Ovary (tissue), 3 donors: Measurements from ENCODE around the gene IGFL3.
"Not testable (repeated sequence)": the region's sequence is repeated elsewhere in the genome, so short reads cannot be mapped to it uniquely, and the experiment has no call there.

ENCODE experiments used
- POLR2A ChIP-seq: fragments of 450-650 bp; IDR thresholded peaks from one replicate; pipeline ENCODE4 v1.6.1; 2017; ENCODE audit warnings: antibody characterized with exemption, mild to moderate bottlenecking, moderate library complexity
- TF ChIP-seq, protein P1 (sequence below), 3 donors: fragments of 450-650 bp in 2 of 3; fragments of 200-600 bp in 1 of 3; IDR thresholded peaks; one replicate each; pipeline versions ENCODE4 v1.5.1 to v1.8.0; 2016 to 2022; ENCODE audit warnings: antibody characterized with exemption in 3 of 3, mild to moderate bottlenecking in 1 of 3
- donor health status: DM: no; HTN: no; CAD: no.

DNA sequence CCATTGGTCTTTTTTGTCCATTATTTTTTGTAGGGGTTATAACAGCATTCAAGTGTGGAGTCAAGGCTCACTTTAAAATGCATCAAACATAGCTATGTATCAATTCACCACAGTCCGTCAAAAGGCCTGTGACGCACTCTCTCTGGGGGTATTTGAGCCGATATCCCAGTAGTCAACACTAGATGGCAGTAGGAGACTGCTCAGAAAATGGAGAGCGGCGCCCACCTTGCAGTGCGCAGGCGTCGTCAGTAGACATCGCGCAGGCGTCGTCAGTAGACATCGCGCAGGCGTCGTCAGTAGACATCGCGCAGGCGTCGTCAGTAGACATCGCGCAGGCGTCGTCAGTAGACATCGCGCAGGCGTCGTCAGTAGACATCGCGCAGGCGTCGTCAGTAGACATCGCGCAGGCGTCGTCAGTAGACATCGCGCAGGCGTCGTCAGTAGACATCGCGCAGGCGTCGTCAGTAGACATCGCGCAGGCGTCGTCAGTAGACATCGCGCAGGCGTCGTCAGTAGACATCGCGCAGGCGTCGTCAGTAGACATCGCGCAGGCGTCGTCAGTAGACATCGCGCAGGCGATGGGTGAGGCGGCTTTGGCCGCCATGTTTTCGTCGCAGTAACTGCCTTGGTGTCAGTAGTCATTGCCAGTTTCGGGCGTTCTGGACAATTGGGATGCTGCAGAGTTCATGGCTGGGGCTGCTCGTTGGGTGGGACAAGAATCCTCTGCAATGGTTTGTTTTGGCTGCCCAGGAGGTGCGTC lies 45.7 kb downstream of the IGFL3 start:
- TF ChIP-seq, protein P1, sequence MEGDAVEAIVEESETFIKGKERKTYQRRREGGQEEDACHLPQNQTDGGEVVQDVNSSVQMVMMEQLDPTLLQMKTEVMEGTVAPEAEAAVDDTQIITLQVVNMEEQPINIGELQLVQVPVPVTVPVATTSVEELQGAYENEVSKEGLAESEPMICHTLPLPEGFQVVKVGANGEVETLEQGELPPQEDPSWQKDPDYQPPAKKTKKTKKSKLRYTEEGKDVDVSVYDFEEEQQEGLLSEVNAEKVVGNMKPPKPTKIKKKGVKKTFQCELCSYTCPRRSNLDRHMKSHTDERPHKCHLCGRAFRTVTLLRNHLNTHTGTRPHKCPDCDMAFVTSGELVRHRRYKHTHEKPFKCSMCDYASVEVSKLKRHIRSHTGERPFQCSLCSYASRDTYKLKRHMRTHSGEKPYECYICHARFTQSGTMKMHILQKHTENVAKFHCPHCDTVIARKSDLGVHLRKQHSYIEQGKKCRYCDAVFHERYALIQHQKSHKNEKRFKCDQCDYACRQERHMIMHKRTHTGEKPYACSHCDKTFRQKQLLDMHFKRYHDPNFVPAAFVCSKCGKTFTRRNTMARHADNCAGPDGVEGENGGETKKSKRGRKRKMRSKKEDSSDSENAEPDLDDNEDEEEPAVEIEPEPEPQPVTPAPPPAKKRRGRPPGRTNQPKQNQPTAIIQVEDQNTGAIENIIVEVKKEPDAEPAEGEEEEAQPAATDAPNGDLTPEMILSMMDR (IDR thresholded peaks at IDR 0.05): peak in 1 of 3 donors; percentile 49
- not testable (repeated sequence) for TF ChIP-seq POLR2A
